Medulla oblongata (tissue), 1 donor: Measurements from ENCODE around the gene RFWD3.

Experiments used
- DNase-seq: peaks from one replicate; pipeline ENCODE4 v3.0.0-alpha.2; 2015; ENCODE audit errors: extremely low spot score

Gene RFWD3

DNA sequence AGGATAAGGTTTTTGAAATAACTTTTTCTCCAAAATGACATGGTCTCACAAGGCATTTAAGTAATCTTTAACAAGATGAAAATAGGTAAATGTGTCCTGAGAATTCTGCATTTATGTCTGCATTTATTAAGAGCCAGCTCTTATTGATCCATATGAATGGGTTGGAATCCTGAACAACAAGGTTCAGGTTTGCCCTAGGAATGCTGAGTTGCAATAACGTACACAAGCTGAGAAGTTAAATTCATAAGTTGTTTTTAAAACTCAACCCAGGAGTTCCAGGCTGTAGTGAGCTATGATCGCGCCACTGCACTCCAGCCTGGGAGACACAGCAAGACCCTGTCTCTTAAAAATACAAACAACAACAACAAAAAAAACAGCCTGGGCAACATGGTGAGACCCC lies 87.8 kb downstream of the RFWD3 start:
- no peak for DNase-seq

DNA sequence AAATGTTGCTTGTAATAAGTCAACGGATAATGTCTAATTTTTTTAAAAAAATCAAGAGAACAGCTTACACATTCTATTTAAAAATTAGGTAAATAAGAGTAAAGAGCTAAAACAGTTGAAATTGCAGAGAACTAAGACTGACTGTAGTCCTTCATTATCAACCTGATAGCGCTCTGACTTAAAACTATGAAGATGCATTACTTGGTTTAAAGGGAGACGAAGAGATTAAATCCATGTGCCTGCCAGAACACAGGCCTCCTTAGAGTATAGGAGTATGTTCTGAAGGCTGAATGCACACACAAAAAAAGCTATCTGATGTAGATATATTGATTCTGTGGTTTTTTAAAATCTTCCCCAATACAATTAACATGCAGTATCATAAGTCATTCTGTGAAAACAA lies 88.2 kb downstream of the RFWD3 start:
- DNase-seq = no peak

GRCh38 chr16:74577882-74578366 lies 88.8 kb downstream of the RFWD3 start:
- DNase-seq = no peak

GRCh38 chr16:74575807-74576643 lies 90.7 kb downstream of the RFWD3 start:
- no peak for DNase-seq

DNA sequence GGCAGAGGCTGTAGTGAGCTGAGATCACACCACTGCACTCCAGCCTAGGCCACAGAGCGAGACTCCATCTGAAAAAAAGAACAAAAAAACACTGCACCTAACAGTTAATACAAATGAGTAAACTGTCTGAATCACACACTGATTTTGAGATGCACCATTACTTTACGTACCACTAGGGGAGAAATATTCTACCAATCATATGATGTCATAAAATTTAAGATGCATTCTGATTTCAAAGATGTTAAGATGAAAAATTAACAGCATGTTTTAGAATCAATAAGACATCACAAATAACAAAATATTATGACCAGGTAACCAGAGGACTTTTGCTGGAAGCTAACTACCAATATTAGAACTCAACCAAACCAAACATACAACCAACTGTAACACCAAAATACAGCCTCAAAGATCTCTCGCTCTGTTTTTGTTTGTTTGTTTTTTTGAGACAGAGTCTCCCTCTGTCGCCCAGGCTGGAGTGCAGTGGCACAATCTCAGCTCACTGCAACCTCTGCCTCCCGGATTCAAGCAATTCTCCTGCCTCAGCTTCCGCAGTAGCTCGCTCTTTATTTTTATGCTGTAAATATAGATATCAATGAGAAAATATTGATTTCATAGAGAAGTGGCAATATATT lies 91.4 kb downstream of the RFWD3 start:
- DNase-seq = no peak

DNA sequence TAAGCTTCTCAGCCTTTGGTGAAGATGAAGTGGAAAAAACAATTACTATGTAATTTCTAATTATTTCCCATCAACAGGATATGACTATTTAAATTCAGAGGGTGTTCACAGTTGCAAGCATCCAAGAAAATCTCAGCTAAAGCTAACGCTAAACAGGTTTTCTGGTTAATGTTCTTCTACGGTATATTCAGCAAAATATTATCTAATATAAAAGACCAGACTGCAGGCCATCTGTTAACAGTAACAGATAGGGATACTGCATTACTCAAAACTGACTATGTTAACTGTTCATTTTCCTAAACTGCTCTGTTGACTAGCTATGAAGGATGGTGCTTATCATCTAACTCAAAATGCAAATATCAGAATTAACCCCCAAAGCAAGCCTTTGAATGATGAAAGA lies 92.5 kb downstream of the RFWD3 start:
- DNase-seq = no peak

DNA sequence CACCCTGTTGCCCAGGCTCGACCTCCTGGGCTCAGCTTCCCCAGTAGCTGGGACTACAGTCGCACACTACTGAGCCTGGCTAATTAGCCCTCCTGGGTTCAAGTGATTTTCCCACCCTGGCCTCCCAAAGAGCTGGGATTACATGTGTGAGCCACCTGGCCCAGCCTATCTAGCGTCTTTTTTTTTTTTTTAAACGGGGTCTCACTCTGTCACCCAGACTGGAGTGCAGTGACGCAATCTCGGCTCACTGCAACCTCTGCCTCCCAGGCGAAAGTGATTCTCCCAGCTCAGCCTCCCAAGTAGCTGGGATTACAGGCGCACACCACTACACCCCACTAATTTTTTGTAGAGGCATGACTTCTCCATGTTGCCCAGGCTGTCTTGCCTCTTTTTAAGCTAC lies 93.1 kb downstream of the RFWD3 start:
- no peak for DNase-seq
